ENCODE results near the gene PNMA1. TPM values are rescaled to one million over a fixed set of nuclear protein-coding genes. Genes with fewer than 3 reads are reported as not detected.
A peak's percentile ranks its signal among the peaks of the same experiment; 100 is the strongest.

PNMA1 gene
- total and polyA plus RNA-seq, 9 of the 15 experiments (the other 6 are each of a cell fraction or from before 2014, with no cell fraction given): 1.7 to 26.4 (median 8.7) TPM

DNA sequence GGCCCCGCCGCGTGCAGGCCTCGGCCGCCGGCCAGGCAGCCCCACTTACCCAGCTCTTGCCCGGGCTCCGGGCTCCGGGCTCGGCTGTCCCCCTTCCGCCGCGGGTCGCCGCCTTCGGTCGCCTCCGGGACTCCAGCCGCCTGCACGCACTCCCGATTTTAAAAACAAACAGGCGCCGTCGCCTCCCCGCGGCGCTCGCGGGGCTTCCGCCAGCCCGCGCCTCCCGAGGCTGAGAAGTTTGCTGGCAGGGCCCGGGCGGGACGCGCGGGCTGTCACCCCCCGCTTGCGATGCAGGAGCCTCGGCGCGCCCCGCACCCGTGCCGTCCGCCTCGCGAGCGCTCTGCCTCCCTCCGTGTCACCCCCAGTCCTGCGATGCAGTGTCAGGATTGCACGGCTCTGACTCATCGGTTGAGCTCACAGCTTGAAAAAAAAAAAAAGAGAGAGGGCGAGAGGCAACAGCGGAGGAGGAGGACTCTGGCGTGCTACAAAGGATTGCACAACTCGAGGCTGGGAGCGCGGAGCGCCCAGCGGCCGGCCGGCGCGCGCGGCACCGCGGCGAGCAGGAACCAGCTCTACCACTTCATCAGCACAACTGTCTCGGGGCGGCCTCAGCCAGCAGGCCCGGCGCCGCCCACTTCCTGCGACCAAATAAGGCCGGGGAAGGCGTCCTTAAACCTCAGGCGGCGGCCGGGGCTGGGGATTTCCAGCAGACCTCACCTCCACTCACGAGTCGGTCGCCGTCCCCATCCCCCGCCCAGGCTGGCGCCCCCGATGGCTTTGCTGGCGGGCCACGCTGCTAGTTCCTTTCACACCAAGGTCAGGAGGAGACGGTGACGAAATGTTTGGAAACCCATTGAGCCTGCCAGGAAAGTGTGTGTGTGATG is 45.8 kb upstream of the PNMA1 start (continued):
- TF ChIP-seq, protein P1, sequence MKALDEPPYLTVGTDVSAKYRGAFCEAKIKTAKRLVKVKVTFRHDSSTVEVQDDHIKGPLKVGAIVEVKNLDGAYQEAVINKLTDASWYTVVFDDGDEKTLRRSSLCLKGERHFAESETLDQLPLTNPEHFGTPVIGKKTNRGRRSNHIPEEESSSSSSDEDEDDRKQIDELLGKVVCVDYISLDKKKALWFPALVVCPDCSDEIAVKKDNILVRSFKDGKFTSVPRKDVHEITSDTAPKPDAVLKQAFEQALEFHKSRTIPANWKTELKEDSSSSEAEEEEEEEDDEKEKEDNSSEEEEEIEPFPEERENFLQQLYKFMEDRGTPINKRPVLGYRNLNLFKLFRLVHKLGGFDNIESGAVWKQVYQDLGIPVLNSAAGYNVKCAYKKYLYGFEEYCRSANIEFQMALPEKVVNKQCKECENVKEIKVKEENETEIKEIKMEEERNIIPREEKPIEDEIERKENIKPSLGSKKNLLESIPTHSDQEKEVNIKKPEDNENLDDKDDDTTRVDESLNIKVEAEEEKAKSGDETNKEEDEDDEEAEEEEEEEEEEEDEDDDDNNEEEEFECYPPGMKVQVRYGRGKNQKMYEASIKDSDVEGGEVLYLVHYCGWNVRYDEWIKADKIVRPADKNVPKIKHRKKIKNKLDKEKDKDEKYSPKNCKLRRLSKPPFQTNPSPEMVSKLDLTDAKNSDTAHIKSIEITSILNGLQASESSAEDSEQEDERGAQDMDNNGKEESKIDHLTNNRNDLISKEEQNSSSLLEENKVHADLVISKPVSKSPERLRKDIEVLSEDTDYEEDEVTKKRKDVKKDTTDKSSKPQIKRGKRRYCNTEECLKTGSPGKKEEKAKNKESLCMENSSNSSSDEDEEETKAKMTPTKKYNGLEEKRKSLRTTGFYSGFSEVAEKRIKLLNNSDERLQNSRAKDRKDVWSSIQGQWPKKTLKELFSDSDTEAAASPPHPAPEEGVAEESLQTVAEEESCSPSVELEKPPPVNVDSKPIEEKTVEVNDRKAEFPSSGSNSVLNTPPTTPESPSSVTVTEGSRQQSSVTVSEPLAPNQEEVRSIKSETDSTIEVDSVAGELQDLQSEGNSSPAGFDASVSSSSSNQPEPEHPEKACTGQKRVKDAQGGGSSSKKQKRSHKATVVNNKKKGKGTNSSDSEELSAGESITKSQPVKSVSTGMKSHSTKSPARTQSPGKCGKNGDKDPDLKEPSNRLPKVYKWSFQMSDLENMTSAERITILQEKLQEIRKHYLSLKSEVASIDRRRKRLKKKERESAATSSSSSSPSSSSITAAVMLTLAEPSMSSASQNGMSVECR (CRISPR knock-in tag; IDR thresholded peaks at IDR 0.05): peak; percentile 62; the same call in 1 of the 2 replicates
- no peak for TF ChIP-seq ZC3H11A (IDR thresholded peaks at IDR 0.05; ENCODE audit: low read depth, low read length)
- TF ChIP-seq, protein P2, sequence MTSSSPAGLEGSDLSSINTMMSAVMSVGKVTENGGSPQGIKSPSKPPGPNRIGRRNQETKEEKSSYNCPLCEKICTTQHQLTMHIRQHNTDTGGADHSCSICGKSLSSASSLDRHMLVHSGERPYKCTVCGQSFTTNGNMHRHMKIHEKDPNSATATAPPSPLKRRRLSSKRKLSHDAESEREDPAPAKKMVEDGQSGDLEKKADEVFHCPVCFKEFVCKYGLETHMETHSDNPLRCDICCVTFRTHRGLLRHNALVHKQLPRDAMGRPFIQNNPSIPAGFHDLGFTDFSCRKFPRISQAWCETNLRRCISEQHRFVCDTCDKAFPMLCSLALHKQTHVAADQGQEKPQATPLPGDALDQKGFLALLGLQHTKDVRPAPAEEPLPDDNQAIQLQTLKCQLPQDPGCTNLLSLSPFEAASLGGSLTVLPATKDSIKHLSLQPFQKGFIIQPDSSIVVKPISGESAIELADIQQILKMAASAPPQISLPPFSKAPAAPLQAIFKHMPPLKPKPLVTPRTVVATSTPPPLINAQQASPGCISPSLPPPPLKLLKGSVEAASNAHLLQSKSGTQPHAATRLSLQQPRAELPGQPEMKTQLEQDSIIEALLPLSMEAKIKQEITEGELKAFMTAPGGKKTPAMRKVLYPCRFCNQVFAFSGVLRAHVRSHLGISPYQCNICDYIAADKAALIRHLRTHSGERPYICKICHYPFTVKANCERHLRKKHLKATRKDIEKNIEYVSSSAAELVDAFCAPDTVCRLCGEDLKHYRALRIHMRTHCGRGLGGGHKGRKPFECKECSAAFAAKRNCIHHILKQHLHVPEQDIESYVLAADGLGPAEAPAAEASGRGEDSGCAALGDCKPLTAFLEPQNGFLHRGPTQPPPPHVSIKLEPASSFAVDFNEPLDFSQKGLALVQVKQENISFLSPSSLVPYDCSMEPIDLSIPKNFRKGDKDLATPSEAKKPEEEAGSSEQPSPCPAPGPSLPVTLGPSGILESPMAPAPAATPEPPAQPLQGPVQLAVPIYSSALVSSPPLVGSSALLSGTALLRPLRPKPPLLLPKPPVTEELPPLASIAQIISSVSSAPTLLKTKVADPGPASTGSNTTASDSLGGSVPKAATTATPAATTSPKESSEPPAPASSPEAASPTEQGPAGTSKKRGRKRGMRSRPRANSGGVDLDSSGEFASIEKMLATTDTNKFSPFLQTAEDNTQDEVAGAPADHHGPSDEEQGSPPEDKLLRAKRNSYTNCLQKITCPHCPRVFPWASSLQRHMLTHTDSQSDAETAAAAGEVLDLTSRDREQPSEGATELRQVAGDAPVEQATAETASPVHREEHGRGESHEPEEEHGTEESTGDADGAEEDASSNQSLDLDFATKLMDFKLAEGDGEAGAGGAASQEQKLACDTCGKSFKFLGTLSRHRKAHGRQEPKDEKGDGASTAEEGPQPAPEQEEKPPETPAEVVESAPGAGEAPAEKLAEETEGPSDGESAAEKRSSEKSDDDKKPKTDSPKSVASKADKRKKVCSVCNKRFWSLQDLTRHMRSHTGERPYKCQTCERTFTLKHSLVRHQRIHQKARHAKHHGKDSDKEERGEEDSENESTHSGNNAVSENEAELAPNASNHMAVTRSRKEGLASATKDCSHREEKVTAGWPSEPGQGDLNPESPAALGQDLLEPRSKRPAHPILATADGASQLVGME (CRISPR knock-in tag; IDR thresholded peaks at IDR 0.05): no peak
- TF ChIP-seq ZNF583 (CRISPR knock-in tag; IDR thresholded peaks at IDR 0.05): no peak
- TF ChIP-seq FOXJ2 (tag; IDR thresholded peaks at IDR 0.05): no peak
- TF ChIP-seq, protein P3, sequence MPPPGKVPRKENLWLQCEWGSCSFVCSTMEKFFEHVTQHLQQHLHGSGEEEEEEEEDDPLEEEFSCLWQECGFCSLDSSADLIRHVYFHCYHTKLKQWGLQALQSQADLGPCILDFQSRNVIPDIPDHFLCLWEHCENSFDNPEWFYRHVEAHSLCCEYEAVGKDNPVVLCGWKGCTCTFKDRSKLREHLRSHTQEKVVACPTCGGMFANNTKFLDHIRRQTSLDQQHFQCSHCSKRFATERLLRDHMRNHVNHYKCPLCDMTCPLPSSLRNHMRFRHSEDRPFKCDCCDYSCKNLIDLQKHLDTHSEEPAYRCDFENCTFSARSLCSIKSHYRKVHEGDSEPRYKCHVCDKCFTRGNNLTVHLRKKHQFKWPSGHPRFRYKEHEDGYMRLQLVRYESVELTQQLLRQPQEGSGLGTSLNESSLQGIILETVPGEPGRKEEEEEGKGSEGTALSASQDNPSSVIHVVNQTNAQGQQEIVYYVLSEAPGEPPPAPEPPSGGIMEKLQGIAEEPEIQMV (tag; conservative IDR thresholded peaks at IDR 0.05; ENCODE audit: low read depth): no peak
- TF ChIP-seq, protein P4, sequence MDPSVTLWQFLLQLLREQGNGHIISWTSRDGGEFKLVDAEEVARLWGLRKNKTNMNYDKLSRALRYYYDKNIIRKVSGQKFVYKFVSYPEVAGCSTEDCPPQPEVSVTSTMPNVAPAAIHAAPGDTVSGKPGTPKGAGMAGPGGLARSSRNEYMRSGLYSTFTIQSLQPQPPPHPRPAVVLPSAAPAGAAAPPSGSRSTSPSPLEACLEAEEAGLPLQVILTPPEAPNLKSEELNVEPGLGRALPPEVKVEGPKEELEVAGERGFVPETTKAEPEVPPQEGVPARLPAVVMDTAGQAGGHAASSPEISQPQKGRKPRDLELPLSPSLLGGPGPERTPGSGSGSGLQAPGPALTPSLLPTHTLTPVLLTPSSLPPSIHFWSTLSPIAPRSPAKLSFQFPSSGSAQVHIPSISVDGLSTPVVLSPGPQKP (CRISPR knock-in tag; IDR thresholded peaks at IDR 0.05): peak; percentile 92; the same call in 1 of the 2 replicates
- TF ChIP-seq ZNF79 (CRISPR knock-in tag; IDR thresholded peaks at IDR 0.05; ENCODE audit: low read depth): no peak
- TF ChIP-seq ILF3 (IDR thresholded peaks at IDR 0.05; ENCODE audit: borderline replicate concordance): no peak
- TF ChIP-seq, protein P5, sequence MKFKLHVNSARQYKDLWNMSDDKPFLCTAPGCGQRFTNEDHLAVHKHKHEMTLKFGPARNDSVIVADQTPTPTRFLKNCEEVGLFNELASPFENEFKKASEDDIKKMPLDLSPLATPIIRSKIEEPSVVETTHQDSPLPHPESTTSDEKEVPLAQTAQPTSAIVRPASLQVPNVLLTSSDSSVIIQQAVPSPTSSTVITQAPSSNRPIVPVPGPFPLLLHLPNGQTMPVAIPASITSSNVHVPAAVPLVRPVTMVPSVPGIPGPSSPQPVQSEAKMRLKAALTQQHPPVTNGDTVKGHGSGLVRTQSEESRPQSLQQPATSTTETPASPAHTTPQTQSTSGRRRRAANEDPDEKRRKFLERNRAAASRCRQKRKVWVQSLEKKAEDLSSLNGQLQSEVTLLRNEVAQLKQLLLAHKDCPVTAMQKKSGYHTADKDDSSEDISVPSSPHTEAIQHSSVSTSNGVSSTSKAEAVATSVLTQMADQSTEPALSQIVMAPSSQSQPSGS (CRISPR knock-in tag; IDR thresholded peaks at IDR 0.05): no peak
- TF ChIP-seq DIDO1 (tag; IDR thresholded peaks at IDR 0.05; ENCODE audit: low read depth): no peak
- TF ChIP-seq NFIC (IDR thresholded peaks at IDR 0.05): no peak
